Fibroblast of skin of right biceps (primary cell): ENCODE results near the gene PAK1.

Experiments
- DNase-seq: peaks from one replicate; pipeline ENCODE4 v3.0.0-alpha.2; 2013

PAK1 gene

GRCh38 chr11:77435972-77436371 is 37.9 kb downstream of the PAK1 start:
- DNase-seq = no peak

- DNase-seq = no peak
These were observed 42.1 kb downstream of the PAK1 start for GRCh38 chr11:77431813-77432212.

- no peak for DNase-seq
These were observed 45.3 kb downstream of the PAK1 start for GRCh38 chr11:77428598-77428997.

- DNase-seq = no peak
These were observed 48.5 kb downstream of the PAK1 start for GRCh38 chr11:77425346-77425745.

GRCh38 chr11:77424644-77425043 is 49.2 kb downstream of the PAK1 start:
- DNase-seq = no peak

- DNase-seq = no peak
These were observed 50.3 kb downstream of the PAK1 start for GRCh38 chr11:77423624-77424023.

- no peak for DNase-seq
These were observed 51.2 kb downstream of the PAK1 start for GRCh38 chr11:77422687-77423086.

GRCh38 chr11:77421041-77421723 is 52.7 kb downstream of the PAK1 start:
- DNase-seq = no peak

GRCh38 chr11:77418971-77419597 is 54.8 kb downstream of the PAK1 start:
- peak; percentile 8 for DNase-seq

GRCh38 chr11:77418155-77418970 is 55.5 kb downstream of the PAK1 start:
- no peak for DNase-seq

GRCh38 chr11:77416357-77416756 is 57.5 kb downstream of the PAK1 start:
- DNase-seq = no peak

GRCh38 chr11:77413850-77414460 is 59.9 kb downstream of the PAK1 start:
- peak; percentile 40 for DNase-seq

- DNase-seq = no peak
These were observed 61.1 kb downstream of the PAK1 start for GRCh38 chr11:77412814-77413213.

GRCh38 chr11:77411717-77412441 is 62.0 kb downstream of the PAK1 start:
- peak; percentile 89 for DNase-seq

GRCh38 chr11:77411137-77411707 is 62.7 kb downstream of the PAK1 start:
- DNase-seq = peak; percentile 13

- DNase-seq = no peak
These were observed 63.6 kb downstream of the PAK1 start for GRCh38 chr11:77410076-77410827.

GRCh38 chr11:77409046-77409445 is 64.8 kb downstream of the PAK1 start:
- DNase-seq = no peak

- DNase-seq = peak; percentile 90
These were observed 66.3 kb downstream of the PAK1 start for GRCh38 chr11:77407613-77408012.

GRCh38 chr11:77406396-77406795 is 67.5 kb downstream of the PAK1 start:
- DNase-seq = no peak

GRCh38 chr11:77403211-77403610 is 70.7 kb downstream of the PAK1 start:
- DNase-seq = peak; percentile 15

- no peak for DNase-seq
These were observed 71.7 kb downstream of the PAK1 start for GRCh38 chr11:77402218-77402556.
